ENCODE data around the gene STX16. TPM values are rescaled to one million over a fixed set of nuclear protein-coding genes. Genes with fewer than 3 reads are reported as not detected.

STX16 gene
- total RNA-seq, 1 donor from 2014 or later: 78.8 TPM

DNA sequence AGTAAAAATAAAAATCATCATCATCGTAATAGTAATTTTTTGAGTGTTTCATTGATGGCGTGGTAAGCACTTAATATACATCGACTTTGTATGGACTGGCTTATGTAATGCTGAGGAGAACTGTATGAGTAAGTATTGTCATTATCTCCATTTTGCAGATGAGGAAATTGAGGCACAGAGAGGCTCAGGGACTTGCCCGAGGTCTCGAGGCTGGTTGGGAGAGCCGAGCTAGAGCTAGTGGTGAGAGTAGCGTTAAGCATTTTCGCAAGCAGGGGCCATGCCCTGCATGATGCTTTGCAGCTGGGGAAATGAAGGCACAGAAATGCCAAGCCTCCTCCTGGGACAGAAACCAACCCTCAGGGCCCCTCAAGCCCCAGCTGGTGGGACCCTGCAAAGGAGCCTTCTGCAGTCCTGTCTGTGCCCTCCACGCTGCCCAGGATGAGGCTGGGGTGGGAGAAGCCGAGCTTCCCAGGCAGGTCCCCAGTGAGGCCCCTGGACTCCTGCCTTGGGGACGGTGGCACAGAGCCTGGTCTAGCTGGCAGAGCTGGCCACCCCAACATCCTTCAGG lies 31.1 kb upstream of the STX16 start:
- no peak overlapping the region for H3K27ac Mint-ChIP-seq
- DNase-seq (ENCODE audit: low spot score, unreplicated experiment): no peak
- H3K27me3 Mint-ChIP-seq: peaks cover 39% of the 10 kb centered on the region
- H3K4me3 Mint-ChIP-seq (ENCODE audit: low read depth): no peak overlapping the region
- H3K36me3 Mint-ChIP-seq (ENCODE audit: insufficient read depth): no peaks in the 10 kb centered on the region
- H3K4me1 Mint-ChIP-seq (ENCODE audit: low read depth): no peaks in the 10 kb centered on the region
- no peak for TF ChIP-seq CTCF (IDR thresholded peaks at IDR 0.05; ENCODE audit: unreplicated experiment)
- peaks cover 4% of the 10 kb centered on the region for H3K9me3 Mint-ChIP-seq (ENCODE audit: low read depth)

GRCh38 chr20:58621906-58622548 lies 29.1 kb upstream of the STX16 start:
- Mint-ChIP-seq H3K4me3 (ENCODE audit: low read depth) (no peak overlapping the region), H3K9me3 (ENCODE audit: low read depth) (peaks cover 4% of the 10 kb centered on the region), H3K27ac (no peak overlapping the region), H3K36me3 (ENCODE audit: insufficient read depth) (no peaks in the 10 kb centered on the region), H3K4me1 (ENCODE audit: low read depth) (no peaks in the 10 kb centered on the region), H3K27me3 (peaks cover 36% of the 10 kb centered on the region)
- TF ChIP-seq CTCF (IDR thresholded peaks at IDR 0.05; ENCODE audit: unreplicated experiment): peak; percentile 27
- no peak for DNase-seq (ENCODE audit: low spot score, unreplicated experiment)

- no peaks in the 10 kb centered on the region for H3K36me3 Mint-ChIP-seq (ENCODE audit: insufficient read depth)
- H3K27ac Mint-ChIP-seq: no peak overlapping the region
- no peak for DNase-seq (ENCODE audit: low spot score, unreplicated experiment)
- H3K27me3 Mint-ChIP-seq: peaks cover 32% of the 10 kb centered on the region
- H3K4me3 Mint-ChIP-seq (ENCODE audit: low read depth): no peak overlapping the region
- no peaks in the 10 kb centered on the region for H3K9me3 Mint-ChIP-seq (ENCODE audit: low read depth)
- TF ChIP-seq CTCF (IDR thresholded peaks at IDR 0.05; ENCODE audit: unreplicated experiment): no peak
- H3K4me1 Mint-ChIP-seq (ENCODE audit: low read depth): no peaks in the 10 kb centered on the region
Observed at GRCh38 chr20:58622671-58623578, 28.2 kb upstream of the STX16 start.

DNA sequence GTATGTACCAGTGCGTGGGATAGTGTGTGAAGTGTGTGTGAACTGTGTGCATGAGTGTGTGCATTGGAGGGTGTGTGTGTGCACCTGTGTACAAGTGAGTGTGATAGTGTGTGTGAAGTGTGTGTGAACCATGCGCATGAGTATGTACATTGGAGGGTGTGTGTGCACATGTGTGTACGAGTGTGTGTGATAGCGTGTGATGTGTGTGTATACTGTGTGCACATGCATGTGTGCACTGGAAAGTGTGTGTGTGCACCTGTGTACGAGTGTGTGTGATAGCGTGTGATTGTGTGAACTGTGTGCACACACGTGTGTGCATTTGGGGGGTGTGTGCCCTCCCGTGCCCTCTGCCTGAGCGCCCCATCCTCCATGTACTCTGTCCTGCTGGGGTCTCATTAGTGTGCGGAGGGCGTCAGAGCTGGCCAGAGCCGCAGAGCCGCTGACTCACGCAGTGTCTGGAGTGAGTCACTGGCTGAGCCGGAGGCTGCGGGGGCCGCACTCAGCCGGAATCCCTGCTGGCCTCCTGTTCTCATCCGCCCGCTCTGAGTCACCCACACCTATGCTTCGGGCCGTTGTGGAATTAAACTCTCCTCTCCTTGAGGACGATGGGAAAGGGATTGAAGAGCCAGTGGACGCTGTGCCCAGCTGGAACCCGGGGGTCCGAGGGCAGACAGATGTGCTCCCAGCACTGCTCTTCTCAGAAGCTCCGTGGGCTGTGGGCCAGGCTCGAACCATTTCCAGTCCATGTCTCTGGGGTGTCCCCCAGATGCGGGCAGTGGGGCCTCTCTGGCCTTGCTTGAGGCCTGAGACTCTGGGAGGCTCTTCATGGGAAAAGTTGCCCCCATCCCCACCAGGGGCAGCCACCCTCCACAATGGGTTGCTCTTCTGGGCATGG lies 27.3 kb upstream of the STX16 start:
- no peak overlapping the region for H3K27ac Mint-ChIP-seq
- no peak for TF ChIP-seq CTCF (IDR thresholded peaks at IDR 0.05; ENCODE audit: unreplicated experiment)
- no peak for DNase-seq (ENCODE audit: low spot score, unreplicated experiment)
- no peaks in the 10 kb centered on the region for H3K9me3 Mint-ChIP-seq (ENCODE audit: low read depth)
- no peaks in the 10 kb centered on the region for H3K36me3 Mint-ChIP-seq (ENCODE audit: insufficient read depth)
- no peaks in the 10 kb centered on the region for H3K4me1 Mint-ChIP-seq (ENCODE audit: low read depth)
- H3K4me3 Mint-ChIP-seq (ENCODE audit: low read depth): no peak overlapping the region
- peaks cover 27% of the 10 kb centered on the region for H3K27me3 Mint-ChIP-seq
